ENCODE data around the gene CNP. TPM values are rescaled to one million over a fixed set of nuclear protein-coding genes. Genes with fewer than 3 reads are reported as not detected.

CNP gene
- total RNA-seq (25.8 TPM), polyA plus RNA-seq (ENCODE audit: insufficient read depth in 1 of 8, insufficient read length in 8 of 8, low replicate concordance in 1 of 8) (10 to 100 TPM; 38.8 to 77.5 (median 51.8) TPM)
- long read RNA-seq, donor 1, full-length matches to known transcripts, result 5 of 5 reads
- long read RNA-seq, donor 1, partial matches to known transcripts, result 0 of 5 reads
- long read RNA-seq, donor 1, other reads (novel, unspliced or antisense), result 0 of 5 reads
- long read RNA-seq, donor 2, partial matches to known transcripts, result 13 of 13 reads
- long read RNA-seq, donor 2, other reads (novel, unspliced or antisense), result 0 of 13 reads
- long read RNA-seq, donor 3, full-length matches to known transcripts, result 17 of 17 reads
- long read RNA-seq, donor 3, partial matches to known transcripts, result 0 of 17 reads
- long read RNA-seq, donor 3, other reads (novel, unspliced or antisense), result 0 of 17 reads
- long read RNA-seq, donor 4, full-length matches to known transcripts, result 8 of 8 reads
- long read RNA-seq, donor 4, partial matches to known transcripts, result 0 of 8 reads
- long read RNA-seq, donor 4, other reads (novel, unspliced or antisense), result 0 of 8 reads
- long read RNA-seq, donor 5, full-length matches to known transcripts, result 30 of 30 reads
- long read RNA-seq, donor 5, partial matches to known transcripts, result 0 of 30 reads
- long read RNA-seq, donor 5, other reads (novel, unspliced or antisense), result 0 of 30 reads
- long read RNA-seq, donor 6, full-length matches to known transcripts, result 23 of 139 reads
- long read RNA-seq, donor 6, partial matches to known transcripts, result 88 of 139 reads
- long read RNA-seq, donor 6, other reads (novel, unspliced or antisense), result 28 of 139 reads
- long read RNA-seq, donor 7, full-length matches to known transcripts, result 19 of 60 reads
- long read RNA-seq, donor 7, partial matches to known transcripts, result 32 of 60 reads
- long read RNA-seq, donor 7, other reads (novel, unspliced or antisense), result 9 of 60 reads
- long read RNA-seq, donor 8, full-length matches to known transcripts, result 9 of 9 reads
- long read RNA-seq, donor 8, partial matches to known transcripts, result 0 of 9 reads
- long read RNA-seq, donor 8, other reads (novel, unspliced or antisense), result 0 of 9 reads
- long read RNA-seq, donor 9, full-length matches to known transcripts, result 9 of 51 reads
- long read RNA-seq, donor 9, partial matches to known transcripts, result 31 of 51 reads
- long read RNA-seq, donor 9, other reads (novel, unspliced or antisense), result 11 of 51 reads
- long read RNA-seq, donor 10, full-length matches to known transcripts, result 9 of 9 reads
- long read RNA-seq, donor 10, partial matches to known transcripts, result 0 of 9 reads
- long read RNA-seq, donor 10, other reads (novel, unspliced or antisense), result 0 of 9 reads
- long read RNA-seq, donor 11, full-length matches to known transcripts, result 10 of 10 reads
- long read RNA-seq, donor 11, partial matches to known transcripts, result 0 of 10 reads
- long read RNA-seq, donor 11, other reads (novel, unspliced or antisense), result 0 of 10 reads

- H3K4me1 ChIP-seq (ENCODE audit: control insufficient read depth, insufficient read depth, low read length), result peaks cover 41% of the 10 kb centered on the region
- no peaks in the 10 kb centered on the region for H3K9me3 ChIP-seq (replicated peaks; ENCODE audit: control insufficient read depth, low read depth, low read length)
- H3K27me3 ChIP-seq (ENCODE audit: control insufficient read depth, insufficient read depth, low read length), result no peaks in the 10 kb centered on the region
- H3K4me3 ChIP-seq (ENCODE audit: low read length), result peak within 1 kb of the TSS; percentile 95
- H3K27ac ChIP-seq (ENCODE audit: low read length), result peak within 1 kb of the TSS; percentile 87
- H3K36me3 ChIP-seq (ENCODE audit: control insufficient read depth, insufficient read depth, low read length), result peaks cover 30% of the 10 kb centered on the region
- DNase-seq, result peak; percentile 95
- under 1% methylated on average over 71 of the region's 71 CpGs for WGBS (ENCODE audit: insufficient coverage)
Measured at GRCh38 chr17:41966463-41967140, at the start of gene CNP. Gene CNP (plus strand): TSS chr17:41966795. CDS start chr17:41966885, 90 bp downstream.

DNA sequence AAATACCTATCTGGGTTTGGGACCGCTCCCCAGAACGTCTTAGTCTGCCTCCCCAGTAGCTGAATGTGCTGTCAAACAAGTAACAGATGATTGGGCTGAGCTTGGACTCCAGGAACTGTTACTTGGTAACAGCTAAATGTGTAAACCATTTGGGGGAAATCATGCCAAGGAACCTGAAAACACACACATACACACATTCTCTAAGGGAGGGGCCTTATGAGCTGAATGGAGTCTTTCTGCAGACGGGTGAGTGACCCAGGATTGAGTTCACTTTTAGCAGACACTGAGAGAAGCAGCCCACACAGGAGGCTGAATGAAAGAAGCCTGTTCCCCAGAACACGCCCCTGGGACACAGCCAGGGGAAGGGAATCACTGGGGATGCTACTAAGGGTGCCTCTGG is 49.4 kb upstream of the CNP start:
- WGBS (ENCODE audit: insufficient coverage), result 20% methylated on average over 2 of the region's 4 CpGs
- Histone ChIP-seq H3K4me1 (ENCODE audit: control insufficient read depth, insufficient read depth, low read length) (peaks cover 43% of the 10 kb centered on the region), H3K36me3 (ENCODE audit: control insufficient read depth, insufficient read depth, low read length) (peaks cover 27% of the 10 kb centered on the region), H3K4me3 (ENCODE audit: low read length) (peak overlapping the region; percentile 97), H3K27me3 (ENCODE audit: control insufficient read depth, insufficient read depth, low read length) (no peaks in the 10 kb centered on the region), H3K27ac (ENCODE audit: low read length) (peak overlapping the region; percentile 95), H3K9me3 (replicated peaks; ENCODE audit: control insufficient read depth, low read depth, low read length) (no peaks in the 10 kb centered on the region)
- DNase-seq, result peak; percentile 92

- DNase-seq, result peak; percentile 73
- Histone ChIP-seq H3K9me3 (replicated peaks; ENCODE audit: control insufficient read depth, low read depth, low read length) (no peaks in the 10 kb centered on the region), H3K27me3 (ENCODE audit: control insufficient read depth, insufficient read depth, low read length) (no peaks in the 10 kb centered on the region), H3K4me1 (ENCODE audit: control insufficient read depth, insufficient read depth, low read length) (peaks cover 43% of the 10 kb centered on the region), H3K27ac (ENCODE audit: low read length) (peak overlapping the region; percentile 95), H3K36me3 (ENCODE audit: control insufficient read depth, insufficient read depth, low read length) (peaks cover 21% of the 10 kb centered on the region), H3K4me3 (ENCODE audit: low read length) (peak overlapping the region; percentile 97)
- WGBS (ENCODE audit: insufficient coverage), result under 1% methylated on average over 24 of the region's 26 CpGs
Measured at GRCh38 chr17:41917679-41918313, 48.8 kb upstream of the CNP start.

GRCh38 chr17:41918314-41919164 is 48.1 kb upstream of the CNP start, which contains the start of gene ACLY:
Gene ACLY (minus strand): TSS chr17:41918951. CDS start chr17:41913873, 5,078 bp downstream.
- H3K27ac ChIP-seq (ENCODE audit: low read length), result peak within 1 kb of the TSS; percentile 95
- peak; percentile 98 for DNase-seq
- peaks cover 14% of the 10 kb centered on the region for H3K36me3 ChIP-seq (ENCODE audit: control insufficient read depth, insufficient read depth, low read length)
- H3K9me3 ChIP-seq (replicated peaks; ENCODE audit: control insufficient read depth, low read depth, low read length), result no peaks in the 10 kb centered on the region
- H3K4me1 ChIP-seq (ENCODE audit: control insufficient read depth, insufficient read depth, low read length), result peaks cover 43% of the 10 kb centered on the region
- H3K4me3 ChIP-seq (ENCODE audit: low read length), result peak within 1 kb of the TSS; percentile 97
- under 1% methylated on average over 79 of the region's 80 CpGs for WGBS (ENCODE audit: insufficient coverage)
- no peaks in the 10 kb centered on the region for H3K27me3 ChIP-seq (ENCODE audit: control insufficient read depth, insufficient read depth, low read length)

DNA sequence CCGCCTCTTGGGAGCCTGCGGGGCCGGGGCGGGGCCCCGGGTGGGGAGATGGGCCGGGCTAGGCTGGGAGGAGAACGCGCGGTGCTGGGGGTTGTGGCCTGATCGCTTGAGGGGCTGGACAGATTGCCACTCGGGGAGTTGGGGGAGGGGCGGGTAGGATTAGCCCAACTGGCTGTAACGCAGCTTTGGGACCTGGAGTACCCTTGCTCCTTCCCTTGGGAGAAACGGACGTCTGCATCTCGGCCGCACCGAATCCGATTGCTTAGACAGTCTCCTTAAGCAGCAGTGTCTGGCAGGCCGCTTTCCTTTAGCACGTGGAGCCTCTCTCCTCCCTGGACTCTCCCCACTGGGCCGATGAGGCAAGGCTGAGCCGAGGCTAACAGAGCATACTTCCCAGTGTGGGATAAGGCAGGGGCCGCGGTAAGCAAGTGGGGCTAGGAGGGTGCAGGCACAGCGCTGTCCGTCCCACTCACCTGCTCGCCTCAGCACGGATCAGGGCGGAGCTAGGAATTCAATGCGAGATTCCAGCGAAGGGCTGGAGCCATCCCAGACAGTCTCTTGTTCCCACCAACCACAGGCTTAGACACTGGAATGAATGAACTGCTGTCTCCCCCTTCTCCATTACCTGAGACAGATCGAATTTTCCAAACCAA is 47.3 kb upstream of the CNP start:
- H3K27ac ChIP-seq (ENCODE audit: low read length), result peak overlapping the region; percentile 85
- H3K9me3 ChIP-seq (replicated peaks; ENCODE audit: control insufficient read depth, low read depth, low read length), result no peaks in the 10 kb centered on the region
- no peak for DNase-seq
- H3K4me1 ChIP-seq (ENCODE audit: control insufficient read depth, insufficient read depth, low read length), result peaks cover 43% of the 10 kb centered on the region
- peaks cover 9% of the 10 kb centered on the region for H3K36me3 ChIP-seq (ENCODE audit: control insufficient read depth, insufficient read depth, low read length)
- H3K27me3 ChIP-seq (ENCODE audit: control insufficient read depth, insufficient read depth, low read length), result no peaks in the 10 kb centered on the region
- WGBS (ENCODE audit: insufficient coverage), result 0% methylated on average over 17 of the region's 33 CpGs
- H3K4me3 ChIP-seq (ENCODE audit: low read length), result peak overlapping the region; percentile 97

DNA sequence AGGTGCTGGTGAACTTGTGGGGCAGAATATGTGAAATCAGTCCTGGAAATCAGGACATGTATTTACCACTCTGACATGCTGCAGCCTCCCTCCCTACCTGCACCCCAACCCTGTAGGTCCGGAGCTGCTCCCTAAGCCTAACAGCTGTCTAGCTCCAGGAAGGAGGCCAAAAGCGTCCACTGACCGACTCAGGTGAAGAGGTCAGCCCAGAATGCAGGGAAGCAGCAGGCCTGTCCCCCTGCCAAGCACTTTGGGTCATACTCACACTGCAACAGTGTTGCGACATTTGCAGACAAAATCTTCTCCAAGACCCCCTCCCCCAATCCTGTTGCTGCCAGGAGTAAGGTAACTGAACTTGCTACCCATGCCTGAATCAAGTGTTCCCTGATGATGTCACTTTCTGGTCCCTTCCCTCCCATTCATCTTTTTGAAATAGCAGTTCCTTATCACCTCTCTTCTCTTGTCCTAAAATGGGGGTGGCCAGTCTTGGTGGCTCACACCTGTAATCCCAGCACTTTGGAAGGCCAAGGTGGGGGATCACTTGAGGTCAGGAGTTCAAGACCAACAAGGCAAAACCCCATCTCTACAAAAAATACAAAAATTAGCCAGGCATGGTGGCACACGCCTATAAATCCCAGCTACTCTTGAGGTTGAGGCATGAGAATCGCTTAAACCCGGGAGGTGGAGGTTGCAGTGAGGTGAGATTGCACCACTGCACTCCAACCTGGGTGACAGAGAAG is 46.6 kb upstream of the CNP start:
- DNase-seq, result peak; percentile 51
- peaks cover 36% of the 10 kb centered on the region for H3K4me1 ChIP-seq (ENCODE audit: control insufficient read depth, insufficient read depth, low read length)
- H3K4me3 ChIP-seq (ENCODE audit: low read length), result no peak overlapping the region
- WGBS (ENCODE audit: insufficient coverage), result 42% methylated on average over 4 of the region's 7 CpGs
- no peaks in the 10 kb centered on the region for H3K9me3 ChIP-seq (replicated peaks; ENCODE audit: control insufficient read depth, low read depth, low read length)
- peak overlapping the region; percentile 85 for H3K27ac ChIP-seq (ENCODE audit: low read length)
- peaks cover 8% of the 10 kb centered on the region for H3K36me3 ChIP-seq (ENCODE audit: control insufficient read depth, insufficient read depth, low read length)
- no peaks in the 10 kb centered on the region for H3K27me3 ChIP-seq (ENCODE audit: control insufficient read depth, insufficient read depth, low read length)

- Histone ChIP-seq H3K27me3 (ENCODE audit: control insufficient read depth, insufficient read depth, low read length) (no peaks in the 10 kb centered on the region), H3K27ac (ENCODE audit: low read length) (no peak overlapping the region), H3K9me3 (replicated peaks; ENCODE audit: control insufficient read depth, low read depth, low read length) (no peaks in the 10 kb centered on the region), H3K36me3 (ENCODE audit: control insufficient read depth, insufficient read depth, low read length) (peaks cover 3% of the 10 kb centered on the region), H3K4me3 (ENCODE audit: low read length) (no peak overlapping the region), H3K4me1 (ENCODE audit: control insufficient read depth, insufficient read depth, low read length) (peaks cover 31% of the 10 kb centered on the region)
- WGBS (ENCODE audit: insufficient coverage), result no CpG with 5 or more reads among the region's 5 CpGs
- no peak for DNase-seq
Measured at GRCh38 chr17:41920580-41920955, 46.0 kb upstream of the CNP start.

All from muscle of leg (tissue), 16 donors.